Umbilical cord (tissue), 2 donors: ENCODE measurements around the gene PRKCE. TPM values are rescaled to one million over a fixed set of nuclear protein-coding genes. Genes with fewer than 3 reads are reported as not detected.

Source experiments
- DNase-seq: peaks from one replicate; pipeline ENCODE4 v3.0.0-alpha.2; 2015; ENCODE audit warnings: low spot score
- total RNA-seq: library from RNA; depleted of rRNA; stranded (reverse); fragments of >200 nt; gene quantifications from one replicate; pipeline ENCODE4 v1.2.3, GENCODE V29; 2014; ENCODE audit warnings: low replicate concordance; ENCODE audit not compliant: insufficient read depth

PRKCE gene
- total RNA-seq, 1 donor from 2014 or later: 8.2 TPM

DNA sequence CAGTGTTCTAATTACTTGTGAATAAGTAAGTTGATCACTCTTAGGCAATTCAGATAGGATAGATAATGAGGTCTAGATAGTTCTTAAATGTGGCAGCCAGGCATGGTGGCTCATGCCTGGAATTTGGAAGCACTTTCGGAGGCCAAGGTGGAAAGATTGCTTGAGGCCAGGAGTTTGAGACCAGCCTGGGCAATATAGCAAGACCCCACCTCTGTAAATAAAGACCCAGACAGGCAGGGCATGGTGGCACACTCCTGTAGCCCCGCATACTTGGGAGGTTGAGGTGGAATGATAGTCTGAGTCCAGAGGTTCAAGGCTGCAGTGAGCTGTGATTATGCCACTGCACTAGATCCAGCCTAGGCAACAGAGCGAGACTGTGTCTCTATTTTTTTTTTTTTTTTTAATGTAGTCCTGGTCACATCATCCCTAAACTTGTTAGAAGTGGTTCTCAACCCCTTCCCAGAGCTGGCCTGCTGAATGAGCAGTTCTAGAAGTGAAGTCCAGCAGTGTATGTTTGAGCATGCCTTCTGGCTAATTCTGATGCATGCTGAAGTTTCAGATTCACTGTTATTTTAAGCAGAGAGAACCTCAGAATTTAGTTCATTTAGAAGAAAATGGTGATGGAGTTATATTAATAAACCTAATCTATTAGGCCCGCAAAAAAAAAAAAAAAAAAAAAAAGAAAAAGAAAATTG is 306.2 kb downstream of the PRKCE start:
- DNase-seq: no peak

DNA sequence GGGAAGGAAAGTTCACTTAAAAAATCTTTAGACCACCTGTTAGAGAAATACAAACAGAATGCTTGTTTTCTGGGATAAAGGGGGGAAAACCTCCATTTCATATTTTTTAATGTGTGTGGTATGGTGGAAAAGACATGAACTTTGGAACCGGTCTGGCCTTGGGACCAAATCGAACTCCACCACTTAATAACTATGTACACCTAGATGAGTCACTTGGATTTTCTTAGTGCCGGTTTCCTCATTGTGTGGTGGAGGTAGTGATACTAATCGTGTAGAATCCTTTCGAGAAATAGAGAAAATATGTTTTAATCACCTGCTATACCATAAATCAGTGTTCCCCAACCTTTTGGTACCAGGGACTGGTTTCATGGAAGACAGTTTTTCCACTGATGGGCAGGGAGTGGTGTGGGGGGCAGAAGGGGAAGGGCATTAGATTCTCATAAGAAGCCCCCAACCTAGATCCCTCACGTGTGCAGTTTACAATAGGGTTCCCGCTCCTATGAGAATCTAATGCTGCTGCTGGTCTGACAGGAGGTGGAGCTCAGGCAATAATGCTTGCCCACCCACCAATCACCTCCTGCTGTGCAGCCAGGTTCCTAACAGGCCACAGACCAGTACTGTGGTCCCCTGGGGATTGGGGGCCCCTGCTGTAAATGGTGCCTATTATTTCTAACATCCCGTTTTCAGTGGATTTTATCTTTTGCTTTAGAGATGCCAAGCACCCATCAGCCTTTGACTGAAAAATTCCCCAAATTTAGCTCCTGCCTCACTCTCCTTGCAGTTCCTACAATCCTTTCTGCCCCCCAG is 308.8 kb downstream of the PRKCE start:
- no peak for DNase-seq

DNA sequence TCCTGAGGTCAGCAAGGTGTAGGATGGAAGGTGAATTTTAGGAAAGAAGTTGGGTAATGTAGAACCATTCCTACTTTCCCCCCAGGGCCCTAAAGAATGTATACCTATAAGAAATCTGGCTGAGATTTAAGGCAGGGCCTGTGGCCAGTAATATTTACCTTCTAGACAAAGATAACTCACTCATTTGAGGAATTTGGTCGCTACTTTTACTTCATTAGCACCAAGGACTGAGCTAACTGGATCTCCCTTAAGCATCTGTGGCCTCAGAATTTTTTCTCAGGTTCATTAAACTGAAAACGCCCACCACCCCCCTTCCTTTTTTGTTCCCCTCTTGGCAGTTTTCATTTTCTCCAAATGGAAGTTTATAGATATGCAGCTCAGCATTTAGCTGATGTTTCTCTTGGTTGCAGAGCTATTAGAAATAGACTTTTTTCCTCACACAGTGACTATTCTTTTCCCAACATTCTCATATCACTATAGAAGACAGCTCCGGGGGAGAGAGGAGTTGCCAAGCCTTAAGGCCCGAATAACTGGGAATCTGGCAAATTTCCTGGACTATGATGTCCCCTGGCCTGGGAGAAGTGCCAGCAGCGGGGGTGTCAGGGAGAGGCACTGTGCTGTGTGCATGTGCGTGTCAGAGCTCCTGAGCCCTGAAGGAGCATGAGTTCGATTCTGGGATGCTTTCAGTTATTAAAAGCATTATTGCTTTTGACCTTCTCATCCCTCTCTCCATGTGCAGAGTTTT is 310.9 kb downstream of the PRKCE start:
- DNase-seq: peak; percentile 81

DNA sequence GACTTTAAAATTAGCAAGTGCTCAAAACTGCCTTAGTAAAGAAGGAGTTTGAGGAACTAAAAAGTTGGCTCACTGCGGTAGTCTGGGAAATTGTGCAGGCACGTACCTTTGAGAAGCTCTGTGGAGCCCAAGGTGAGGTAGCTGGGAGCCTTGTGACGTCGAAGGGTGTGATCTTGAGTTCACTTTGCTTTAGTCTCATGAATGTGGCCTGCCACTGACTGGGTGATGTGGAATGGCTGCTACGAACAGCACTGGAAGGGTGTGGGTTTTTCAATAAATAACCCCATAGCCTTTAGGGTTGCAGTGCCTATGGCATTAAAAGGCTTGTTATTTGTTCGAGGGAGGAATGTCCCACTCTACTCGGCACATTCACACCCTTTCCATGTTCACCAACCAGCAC is 312.3 kb downstream of the PRKCE start:
- no peak for DNase-seq

DNA sequence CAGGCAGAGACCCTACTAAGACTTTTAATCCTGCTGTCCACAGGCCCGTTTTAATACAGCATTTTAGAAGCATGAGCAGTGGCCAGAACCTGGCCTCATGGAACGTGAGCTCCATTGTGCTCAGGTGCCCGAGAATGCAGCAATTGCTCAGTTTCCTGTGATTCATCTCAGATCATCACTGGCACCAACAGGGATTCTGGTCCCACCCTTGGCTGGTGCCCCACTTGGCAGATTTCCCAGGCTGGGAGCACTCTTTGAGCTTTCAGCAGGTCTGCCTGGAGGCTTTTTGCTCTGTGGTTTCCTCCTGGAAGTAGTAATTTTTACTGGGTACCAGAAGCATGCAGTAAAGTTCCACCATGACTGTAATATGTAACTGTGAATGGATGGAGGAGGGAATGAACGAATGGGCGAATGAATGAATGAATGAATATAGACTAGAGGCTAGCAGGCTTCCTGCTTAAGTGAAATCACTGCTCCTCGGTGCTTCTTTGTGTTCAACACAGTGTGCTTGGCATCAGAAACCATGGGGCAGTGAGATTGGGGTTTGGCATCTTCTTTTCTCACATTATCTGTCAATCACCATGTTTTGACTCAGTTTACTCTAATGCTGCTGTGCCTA is 312.9 kb downstream of the PRKCE start:
- peak; percentile 75 for DNase-seq

DNA sequence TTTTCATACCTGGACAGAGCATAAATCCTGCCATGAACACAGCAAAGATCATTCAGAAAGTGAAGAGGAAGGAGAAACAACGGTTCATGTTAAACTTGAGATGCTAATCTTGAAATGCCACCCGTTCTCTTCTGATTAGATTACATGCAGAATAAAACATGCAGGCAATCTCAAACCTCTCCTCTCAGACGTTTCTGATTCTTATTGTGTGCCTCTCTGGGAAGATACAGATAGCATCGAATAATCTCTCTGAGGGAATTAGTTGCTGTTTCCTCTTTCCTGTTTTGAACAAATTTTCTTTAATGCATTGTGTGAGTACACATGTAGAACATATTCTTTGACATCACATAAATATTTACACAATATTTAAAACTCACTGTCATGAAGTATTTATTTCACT is 313.4 kb downstream of the PRKCE start:
- DNase-seq: no peak

DNA sequence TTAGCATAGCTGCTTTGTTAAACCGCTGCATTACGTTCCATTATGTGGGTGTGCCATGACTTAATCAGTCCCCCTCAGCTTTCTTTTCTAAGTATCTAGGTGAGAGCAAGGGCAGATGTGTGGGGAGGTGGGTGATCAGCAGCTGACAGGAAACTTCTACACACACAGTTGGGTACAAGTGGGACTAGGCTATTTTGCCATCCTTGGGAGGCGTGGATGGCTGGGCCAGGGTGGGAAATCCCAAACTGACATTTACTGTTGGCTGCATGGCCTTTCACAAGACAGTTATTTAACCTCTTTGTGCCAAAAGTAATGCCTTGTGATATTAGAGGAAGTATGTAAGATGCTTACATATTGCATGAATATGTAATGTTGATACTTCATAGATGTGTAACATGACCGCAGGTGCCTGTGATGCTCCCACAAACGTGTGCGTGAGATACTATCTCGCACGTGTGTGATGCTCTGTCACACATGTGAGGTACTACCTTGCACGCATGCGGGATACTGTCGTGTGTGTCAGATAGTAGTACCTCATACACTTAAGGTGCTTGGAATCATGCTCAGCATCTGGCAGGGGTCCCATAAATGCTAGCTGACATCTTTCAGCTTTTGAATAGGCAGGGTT is 314.5 kb downstream of the PRKCE start:
- no peak for DNase-seq

DNA sequence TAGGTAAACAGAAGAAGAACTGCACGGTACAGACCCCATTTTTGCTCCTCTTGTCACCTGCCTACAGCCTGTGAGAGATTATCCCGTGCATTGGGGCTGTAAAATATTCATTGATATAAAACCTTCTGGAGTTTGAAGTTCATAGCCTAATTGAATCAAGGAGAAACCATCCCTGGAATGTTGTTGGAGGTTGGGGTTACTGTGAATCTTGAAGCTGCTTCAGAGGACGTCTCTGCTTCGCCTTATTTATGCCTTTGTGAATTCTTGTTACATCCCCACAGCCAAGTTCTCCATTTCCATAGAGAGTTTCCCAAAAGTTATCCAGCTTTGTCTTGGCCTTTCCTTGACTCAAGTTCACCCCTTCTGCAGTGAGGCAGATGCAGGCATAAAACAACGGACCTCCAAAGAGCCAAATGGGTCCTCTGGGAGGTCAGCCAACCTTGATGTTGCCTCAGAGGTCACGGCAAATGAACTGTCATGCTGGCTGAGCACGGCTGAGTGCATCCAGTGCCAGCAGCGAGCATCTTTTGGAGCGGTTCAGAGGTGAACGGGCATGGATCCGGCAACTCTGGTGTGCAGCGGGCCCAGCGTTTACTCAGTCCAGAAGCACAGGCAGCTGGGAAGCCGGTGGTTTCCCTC is 317.6 kb downstream of the PRKCE start:
- no peak for DNase-seq

DNA sequence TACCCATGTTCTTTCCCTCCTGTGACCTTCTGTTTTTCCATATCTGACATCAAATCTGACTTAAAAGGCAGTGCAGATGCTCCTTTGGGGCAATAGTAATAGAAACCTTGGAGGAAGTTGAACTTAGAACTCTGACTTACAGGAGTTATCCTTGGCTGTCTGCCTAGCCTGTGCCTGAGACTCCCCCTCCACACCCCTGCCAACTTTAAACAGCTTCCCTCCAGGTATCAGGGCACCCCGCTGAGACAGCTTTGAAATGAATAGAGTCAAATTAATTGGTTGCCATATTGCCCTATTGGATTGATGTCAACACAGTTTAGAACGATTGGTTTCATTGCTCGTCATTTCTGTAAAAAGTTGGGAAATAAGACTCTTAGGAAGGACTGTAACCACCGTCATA is 322.0 kb downstream of the PRKCE start:
- no peak for DNase-seq

DNA sequence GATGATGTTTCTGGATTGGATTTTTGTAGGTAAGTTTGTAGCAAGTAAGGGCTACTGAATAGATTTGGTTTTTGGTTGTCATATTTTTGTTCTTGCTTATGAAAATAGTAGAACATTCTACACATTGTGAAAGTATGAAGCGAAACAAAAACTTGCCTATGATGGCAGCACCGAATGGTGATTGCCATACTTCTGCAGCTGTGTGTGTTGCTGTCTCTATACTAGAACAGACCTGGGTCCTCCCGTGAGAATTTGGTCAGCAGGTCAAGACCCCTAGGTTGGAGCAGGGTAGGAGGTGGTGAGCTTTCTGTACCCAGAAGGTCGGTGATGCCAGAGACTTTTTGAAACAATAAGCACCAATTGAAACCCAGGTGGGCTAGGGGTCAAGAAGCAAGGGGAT is 322.6 kb downstream of the PRKCE start:
- DNase-seq: no peak

DNA sequence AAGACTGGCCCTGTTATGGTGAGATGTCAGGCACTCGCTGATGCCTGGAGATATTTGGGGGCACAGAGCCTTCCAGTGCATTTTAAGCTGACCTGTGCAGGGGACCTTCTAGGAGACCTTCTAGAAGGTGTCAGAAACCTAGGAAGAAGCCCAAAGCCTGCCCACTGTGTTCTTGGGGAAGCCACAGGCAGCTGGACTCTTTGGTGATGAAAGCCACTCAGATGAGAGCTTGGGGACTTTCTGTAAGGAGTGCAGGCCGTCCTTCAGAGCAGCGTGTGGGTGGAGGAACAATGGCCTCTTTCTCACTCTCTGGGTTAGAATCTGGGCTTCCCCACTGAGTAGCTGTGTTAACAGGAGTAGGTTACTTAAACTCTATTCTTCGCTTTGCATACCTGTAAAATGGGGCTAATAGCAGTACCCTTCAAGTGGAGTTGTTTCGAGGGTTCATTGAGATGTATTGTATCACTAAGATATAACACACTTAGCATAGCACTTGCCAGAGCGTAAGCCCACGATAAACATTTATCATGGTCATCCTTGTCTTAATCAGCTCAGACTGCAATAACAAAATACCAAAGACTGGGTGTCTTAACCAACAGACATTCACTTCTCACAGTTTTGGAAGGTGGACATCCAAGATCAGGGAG is 323.4 kb downstream of the PRKCE start:
- DNase-seq: no peak

DNA sequence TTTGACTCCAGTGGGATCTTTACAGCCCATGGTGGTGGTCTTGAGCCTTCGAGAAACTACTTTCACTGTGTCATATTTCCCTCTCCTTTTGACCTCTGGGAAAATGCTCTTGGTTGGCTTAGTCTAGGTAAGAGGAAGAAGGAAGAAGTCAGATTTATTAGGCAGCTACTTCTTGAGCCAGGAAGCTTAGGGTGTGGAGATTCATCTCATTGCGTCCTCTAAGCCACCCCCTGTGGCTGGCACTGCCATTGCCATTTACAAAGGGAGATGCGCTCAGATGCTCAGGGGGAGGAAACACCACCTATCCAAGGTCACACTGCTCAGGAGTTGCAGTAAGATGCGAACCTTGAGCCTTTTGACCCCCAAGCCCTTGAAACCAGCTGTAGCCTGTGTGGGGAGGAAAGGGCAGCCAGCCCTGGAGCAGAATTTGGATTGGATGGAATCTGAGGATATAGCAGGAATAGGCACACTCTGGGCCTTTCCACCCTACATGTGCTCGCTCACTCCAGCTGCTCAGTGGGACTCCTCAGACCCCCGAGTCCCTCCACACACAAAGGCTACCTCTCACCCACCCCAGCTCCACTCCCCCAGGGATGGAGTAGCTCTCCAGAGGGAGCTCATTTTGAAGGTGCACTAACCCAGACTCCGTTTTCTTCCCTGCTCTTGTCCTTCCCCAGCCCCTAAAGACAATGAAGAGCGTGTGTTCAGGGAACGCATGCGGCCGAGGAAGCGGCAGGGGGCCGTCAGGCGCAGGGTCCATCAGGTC is 324.5 kb downstream of the PRKCE start:
- DNase-seq: no peak

DNA sequence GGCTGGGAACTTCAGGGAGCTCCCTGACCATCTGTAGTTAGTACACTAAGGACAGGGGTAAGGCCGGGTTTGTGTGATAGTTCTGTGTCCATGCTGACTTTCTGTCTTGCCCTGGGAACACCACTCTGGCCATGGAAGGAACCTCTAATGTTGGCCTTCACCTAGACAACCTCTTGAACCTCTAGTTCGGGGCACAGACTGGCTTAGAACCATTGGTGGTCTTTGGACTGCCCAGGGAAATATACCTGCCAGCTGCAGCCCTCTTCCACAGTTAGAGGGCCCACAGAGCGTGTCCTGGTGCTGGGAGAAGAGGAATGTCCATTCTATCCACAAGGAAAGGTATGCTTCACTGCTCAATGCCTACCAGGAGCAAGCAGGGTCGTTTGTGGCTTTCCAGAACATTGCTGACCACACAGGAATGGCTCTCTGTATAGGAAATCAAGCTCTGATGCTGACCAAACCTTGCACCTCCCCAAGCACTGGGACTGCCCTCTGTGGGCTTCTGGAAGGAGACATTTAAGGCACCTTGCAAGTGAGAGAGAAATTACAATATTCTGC is 326.9 kb downstream of the PRKCE start:
- no peak for DNase-seq

DNA sequence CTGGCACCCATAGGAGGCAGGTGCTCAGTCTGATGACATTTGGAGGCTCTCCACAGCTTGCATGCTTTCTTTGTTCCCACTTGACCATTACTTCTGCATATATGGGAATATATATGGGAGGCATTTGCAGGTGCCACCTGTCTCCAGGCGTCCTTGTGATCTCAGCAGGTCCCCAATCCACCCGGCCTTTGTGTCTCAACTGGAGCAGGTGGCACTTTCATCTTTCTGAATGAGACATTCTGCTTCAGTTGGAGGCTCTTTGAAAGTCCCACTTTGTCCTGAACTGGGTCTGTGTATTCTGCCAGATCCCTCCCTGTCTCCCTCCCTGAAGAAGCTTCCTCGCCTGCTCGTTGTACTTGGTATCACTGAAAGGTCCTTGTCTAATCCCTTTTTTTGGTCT is 327.6 kb downstream of the PRKCE start:
- DNase-seq: no peak

DNA sequence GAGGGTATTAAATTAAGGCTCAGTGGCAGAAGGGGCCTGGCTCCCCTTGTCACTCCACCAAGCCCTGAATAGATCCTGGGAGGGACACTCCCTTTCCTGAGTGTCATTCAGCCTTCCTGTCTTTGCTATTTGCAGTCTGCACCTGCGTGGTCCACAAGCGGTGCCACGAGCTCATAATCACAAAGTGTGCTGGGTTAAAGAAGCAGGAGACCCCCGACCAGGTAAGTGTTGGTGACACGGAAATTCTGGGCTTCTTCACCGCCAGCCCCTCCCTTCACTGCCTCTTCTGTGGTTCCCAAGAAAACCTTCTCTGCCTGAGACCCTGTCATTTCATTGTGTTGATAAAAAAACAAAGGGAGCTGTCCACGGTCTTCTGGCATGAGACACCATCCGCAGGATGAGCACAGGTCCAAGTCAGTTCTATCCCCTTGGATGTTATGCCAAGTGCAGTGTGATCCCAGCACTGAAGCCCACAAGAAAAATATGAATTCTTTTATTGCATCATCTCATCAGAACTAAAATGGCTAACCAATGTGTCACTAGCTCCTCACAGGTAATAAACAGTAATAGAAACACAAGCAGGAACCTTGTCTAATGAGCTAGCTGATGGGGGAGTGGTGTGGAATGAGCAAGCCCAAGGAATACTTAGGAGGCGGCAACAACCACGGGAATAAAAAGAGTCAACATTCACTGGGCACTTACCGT is 328.8 kb downstream of the PRKCE start:
- no peak for DNase-seq

DNA sequence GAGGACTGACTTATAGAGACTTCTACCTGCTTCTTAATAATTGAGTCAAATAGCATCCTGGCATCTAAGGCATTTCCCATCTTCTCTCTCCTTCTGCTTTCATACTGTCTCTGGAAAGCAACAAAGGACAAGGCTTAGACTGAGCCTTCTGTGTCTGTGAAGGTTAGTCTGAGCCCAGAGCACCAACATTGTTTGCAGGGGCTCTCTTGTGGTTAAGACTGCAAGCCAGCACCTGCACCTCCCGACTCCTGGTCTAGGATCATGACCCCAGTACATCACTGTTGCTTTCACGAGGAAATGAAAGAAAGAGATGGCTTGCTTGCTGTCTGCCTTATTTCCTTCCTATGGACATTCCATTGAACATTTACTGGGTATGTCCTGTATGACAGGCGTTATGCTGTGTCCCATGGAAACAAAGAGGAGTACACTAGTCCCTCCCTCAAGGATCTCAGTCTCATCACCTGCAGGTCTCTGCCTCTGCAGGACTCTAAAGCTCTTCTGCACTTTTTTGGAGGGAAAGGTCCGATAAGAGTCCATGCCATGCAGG is 330.0 kb downstream of the PRKCE start:
- DNase-seq: no peak

DNA sequence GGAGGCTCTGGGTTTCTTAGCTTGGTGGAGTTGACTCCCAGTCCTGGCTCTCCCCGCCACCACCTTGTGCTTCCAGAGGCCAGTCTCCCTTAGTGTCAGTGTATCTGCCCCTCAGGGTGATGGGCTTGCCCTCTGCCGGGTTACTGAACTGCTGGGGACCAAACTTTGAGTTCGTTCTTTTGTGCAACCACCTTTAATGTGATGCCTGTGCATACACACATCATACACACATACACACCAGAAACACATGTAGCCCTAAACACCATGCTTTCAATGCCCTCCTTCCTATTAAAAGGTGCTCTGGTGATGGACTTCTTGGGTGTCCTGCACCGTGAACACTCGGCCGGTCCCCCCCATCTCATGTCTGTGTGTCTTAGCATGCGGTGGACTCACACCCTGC is 330.6 kb downstream of the PRKCE start:
- no peak for DNase-seq

DNA sequence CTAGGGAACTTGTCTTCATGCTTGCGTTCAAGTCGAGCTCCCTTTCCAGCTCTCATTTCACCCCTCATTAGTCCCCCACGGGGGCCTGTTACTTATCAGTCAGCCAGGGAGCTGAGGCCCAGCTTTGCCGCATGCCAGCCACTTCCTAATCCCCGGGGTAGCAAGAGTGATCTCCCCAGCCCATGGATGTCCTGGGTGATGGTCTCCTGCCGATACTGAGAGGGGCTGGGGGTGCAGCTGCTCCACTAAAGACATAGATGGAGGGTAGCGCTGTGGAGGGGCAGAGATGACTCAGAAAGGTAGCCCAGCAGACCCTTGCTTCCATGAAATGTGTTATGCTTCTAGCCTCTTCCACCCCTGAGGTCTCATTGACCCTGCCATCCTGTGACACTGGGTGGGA is 331.7 kb downstream of the PRKCE start:
- no peak for DNase-seq

DNA sequence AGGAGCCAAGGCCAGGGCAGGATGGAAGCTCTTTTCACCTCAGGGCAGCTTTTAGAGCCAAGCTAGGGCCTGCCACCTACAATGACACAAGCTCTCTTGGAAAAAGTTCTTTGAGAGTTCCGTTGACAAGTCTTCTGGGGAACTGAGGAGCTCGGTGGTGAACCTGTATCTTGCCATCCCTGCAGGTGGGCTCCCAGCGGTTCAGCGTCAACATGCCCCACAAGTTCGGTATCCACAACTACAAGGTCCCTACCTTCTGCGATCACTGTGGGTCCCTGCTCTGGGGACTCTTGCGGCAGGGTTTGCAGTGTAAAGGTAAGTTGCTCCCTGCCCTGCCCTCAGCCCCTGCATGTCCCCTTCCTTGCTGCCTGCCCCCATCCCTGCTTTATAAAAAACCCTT is 332.9 kb downstream of the PRKCE start:
- no peak for DNase-seq
